Activated CD4-positive, alpha-beta T cell treated with anti-CD3 and anti-CD28 coated beads, Interleukin-2, amount 50 U/mL, for 1 hour (primary cell): ENCODE measurements around the gene CUL3.

Experiments
- DNase-seq: peaks from one replicate; pipeline ENCODE4 v3.0.0-alpha.2; 2020

Gene CUL3

GRCh38 chr2:224466304-224466895 is 118.8 kb downstream of the CUL3 start:
- DNase-seq = no peak

GRCh38 chr2:224461391-224461790 is 123.8 kb downstream of the CUL3 start:
- no peak for DNase-seq

GRCh38 chr2:224457408-224458096 is 127.6 kb downstream of the CUL3 start:
- DNase-seq = no peak

GRCh38 chr2:224453892-224454291 is 131.3 kb downstream of the CUL3 start:
- DNase-seq = no peak

- DNase-seq = no peak
These were observed 135.7 kb downstream of the CUL3 start for GRCh38 chr2:224449212-224450147.

DNA sequence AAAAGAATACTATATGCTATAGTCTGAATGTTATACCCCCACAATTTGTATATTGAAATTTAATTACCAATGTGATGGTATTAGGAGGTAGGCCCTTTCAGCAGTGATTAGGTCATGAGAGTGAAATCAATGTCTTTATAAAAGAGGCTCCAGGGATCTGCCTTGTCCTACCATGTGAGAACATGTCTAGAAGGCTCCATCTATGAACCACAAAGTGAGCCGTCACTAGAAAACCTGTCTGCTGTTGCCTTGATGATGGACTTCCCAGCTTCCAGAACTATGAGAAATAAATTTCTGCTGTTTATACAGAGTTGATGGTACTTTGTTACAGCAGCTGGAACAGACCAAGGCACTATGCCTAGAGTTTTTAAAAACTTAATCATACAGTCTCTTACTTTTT is 136.9 kb downstream of the CUL3 start:
- no peak for DNase-seq

DNA sequence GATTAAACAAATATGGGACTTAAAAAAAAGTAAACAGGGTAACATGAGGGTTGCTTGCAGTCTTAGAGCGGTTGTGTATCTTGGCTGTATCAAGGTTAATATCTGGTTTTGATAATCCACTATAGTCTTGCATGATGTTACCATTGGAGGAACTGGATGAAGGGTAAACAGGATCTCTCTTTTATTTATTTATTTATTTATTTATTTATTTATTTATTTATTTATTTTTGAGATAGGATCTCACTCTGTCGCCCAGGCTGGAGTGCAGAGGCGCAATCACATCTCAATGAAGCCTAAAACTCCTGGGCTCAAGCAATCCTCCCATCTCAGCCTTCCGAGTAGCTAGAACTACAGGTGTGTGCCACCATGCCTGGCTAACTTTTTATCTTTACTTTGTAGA is 140.4 kb downstream of the CUL3 start:
- DNase-seq = no peak

DNA sequence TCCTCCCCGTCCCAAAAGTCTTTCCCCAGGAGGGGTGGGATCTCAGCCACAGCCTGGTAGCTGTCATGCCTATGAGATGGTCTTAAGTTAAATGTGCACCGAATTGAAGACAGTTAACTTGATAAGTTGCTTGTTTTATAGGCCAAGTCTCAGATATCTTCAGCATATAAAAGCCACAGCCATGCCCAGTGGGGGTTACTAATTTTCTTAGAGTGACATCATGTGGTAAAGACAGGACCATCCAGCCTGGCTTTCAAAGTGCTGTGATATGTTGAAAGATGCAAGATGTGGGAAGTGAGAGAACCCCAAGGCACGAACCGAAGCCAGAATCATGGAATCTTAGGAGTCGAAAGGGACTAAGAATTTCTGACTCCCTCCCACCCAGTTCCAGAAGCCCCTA is 141.1 kb downstream of the CUL3 start:
- DNase-seq = no peak

- no peak for DNase-seq
These were observed 142.8 kb downstream of the CUL3 start for GRCh38 chr2:224442071-224442967.

DNA sequence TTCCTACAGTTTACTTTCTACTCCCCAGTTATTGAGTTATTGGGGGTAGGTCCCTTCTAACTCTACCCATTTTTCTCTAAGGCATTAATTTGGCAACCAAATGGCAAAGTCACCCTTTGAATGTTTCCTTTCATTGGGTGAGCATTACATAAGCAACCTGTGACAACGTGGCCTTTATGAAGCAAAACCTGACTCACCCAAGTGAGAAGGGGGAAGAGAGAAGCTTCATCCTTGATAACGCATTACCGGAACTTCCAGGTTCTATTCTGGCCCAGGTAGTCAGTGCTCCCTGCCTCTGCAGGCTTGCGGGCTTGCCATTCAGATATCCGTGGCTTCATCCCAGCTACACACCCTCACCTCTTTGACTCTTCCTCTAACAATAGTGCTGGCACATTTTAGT is 144.2 kb downstream of the CUL3 start:
- DNase-seq = no peak

DNA sequence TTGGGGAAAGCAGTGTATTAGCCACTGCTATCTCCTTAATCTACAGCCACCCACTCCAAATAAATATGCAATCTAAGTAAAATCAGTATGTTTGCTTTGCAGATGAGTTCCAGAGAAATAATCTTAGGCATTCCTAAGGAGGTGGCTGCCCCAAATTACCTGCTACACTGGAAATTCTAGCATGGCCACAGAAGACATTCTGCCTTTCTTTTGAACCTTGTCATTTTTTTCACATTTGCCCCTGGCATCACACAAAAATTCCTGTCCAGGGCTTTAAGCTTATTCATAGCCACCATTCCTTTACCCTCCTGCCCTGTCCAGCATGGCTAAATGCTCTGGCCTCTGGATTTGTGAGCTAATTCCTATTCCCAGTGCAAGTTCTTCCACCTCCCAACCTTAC is 146.4 kb downstream of the CUL3 start:
- no peak for DNase-seq

- no peak for DNase-seq
These were observed 148.5 kb downstream of the CUL3 start for GRCh38 chr2:224436634-224437033.

DNA sequence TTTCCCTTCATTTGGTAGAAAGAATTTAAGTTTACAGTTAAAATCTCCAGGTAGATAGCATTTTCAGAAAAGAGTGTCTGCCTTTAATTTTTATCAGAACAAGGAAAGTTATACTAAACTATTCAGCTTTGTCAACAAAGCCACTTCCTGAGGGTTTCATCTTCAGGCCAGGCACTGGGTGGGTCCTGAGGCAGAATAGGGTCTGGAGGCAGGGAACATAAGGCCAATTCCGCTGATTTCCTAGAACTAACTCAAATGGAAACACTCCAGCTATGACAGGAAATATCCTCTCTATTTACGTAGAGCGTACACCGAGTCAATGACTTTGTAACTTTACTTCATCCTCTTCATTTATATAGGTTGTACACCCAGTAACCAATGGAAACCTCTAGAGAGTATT is 150.5 kb downstream of the CUL3 start:
- DNase-seq = no peak

DNA sequence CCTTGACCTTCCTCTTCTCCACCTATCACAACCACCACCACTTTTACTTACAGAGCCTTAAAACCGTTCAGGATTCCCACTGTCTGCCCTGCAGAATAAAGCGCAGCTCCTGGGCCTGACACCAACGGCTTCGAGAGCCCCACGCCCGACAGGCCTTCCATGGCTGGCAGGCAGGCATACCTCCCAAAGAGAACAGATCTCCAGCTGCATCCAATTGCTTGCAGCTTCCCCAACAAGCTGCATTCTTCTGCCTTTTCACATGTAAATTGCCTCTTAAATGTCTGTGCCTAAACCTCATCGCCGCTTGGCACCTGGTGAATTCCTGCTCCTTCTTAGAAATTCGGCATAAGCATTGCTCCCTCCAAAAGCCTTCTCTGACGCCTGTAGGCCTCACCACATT is 151.7 kb downstream of the CUL3 start:
- no peak for DNase-seq

DNA sequence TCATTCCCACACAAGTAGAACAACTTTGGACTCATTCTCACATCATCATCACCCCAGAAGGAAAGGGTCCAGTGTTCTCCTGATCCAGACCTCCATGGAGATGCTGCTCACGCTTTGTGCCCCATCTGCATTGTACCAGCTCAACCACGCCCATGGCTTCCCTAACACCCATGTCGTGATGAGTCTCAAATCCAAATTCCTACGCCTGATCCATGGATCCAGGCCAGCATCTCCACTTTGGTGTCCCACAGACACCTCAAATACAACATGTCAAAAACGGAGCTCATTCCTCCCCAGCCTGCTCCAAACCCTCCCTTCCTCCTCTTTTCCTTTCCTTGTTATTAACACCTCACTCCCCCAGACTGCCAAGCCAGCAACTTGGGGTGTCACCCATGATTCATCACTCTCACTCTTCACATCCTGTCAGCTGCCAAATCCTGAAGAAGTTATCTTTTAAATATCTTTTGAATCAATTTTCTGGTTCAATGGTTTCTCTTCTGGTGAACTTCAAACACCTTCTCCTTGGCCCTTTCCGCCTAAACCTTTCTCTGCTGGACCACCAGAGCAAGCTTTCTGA is 153.1 kb downstream of the CUL3 start:
- DNase-seq = no peak

GRCh38 chr2:224429441-224429810 is 155.7 kb downstream of the CUL3 start:
- DNase-seq = no peak

DNA sequence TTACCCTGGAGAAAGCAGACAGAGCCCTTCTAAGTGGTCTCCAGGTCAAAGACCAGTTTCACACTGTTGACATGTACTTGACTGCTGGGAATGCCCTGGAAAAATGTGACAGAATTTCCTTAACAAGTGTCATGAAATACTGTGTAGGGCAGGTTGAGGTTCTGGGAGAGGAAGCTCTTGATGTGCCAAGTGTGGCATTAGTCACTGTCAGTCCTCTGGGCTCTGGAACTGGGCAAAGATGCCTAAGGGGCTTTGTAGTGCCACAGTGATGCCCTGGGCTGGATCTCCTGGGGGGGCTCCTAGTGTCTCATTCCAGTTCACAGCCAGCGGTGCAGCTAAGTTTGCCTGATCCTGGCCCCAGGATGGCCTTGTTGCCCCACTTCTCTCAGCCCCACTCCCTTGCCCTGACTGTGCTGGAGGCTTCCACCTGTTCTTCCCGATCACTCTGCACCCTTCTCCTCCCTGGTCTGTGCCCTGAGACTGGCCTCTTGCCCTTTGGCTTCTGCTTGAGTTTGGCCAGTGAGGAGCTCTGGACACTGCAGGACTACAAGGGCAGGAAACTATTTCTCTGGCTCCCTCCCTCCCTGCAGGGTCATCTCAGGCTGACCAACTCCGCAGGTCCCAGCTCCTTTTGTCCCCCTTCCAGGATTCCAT is 156.2 kb downstream of the CUL3 start:
- no peak for DNase-seq

GRCh38 chr2:224427471-224427870 is 157.7 kb downstream of the CUL3 start:
- no peak for DNase-seq

- no peak for DNase-seq
These were observed 158.5 kb downstream of the CUL3 start for GRCh38 chr2:224426656-224427055.

DNA sequence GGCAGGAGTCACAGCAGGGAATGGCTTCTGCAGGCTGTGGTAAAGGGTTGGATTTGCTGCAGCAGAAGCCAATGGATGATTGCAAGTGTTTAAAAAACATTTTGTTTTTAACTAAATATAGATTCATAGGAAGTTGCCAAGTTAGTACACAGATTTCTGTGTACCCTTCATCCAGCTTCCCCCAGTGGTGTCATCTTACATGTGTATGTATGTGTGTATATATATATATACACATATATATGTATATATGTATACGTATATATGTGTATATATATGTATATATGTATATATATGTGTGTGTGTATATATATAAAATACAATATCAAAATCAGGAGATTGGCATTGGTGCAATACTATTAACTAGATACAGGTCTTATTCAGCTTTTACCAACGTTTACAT is 164.1 kb downstream of the CUL3 start:
- DNase-seq = no peak
